ENCODE data around the gene BFSP2.

The BFSP2 gene

DNA sequence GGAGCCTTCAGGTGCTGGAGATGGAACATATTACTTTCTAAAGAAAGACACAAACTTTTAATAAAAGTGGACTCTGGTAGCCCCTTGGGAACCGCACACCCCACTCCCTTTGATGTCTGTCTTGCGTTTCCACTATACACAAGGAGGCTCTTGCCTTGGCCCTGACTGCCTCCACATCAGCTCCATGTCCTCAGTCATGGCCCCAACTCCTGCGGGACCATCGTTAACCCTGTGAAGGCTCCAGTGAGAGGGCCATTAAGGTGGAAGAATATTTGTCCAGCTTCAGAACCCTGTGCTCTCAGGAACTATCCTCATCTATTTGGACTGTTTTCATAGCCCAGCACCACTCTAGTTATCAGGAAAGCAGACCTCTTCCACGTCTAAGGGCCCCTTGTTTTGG, 16.1 kb upstream of the BFSP2 start:
- Histone ChIP-seq H3K36me3 (ENCODE audit: control insufficient read depth, low read length) (no peaks in the 10 kb centered on the region), H3K4me3 (ENCODE audit: low read length) (no peak overlapping the region), H3K9me2 (replicated peaks; ENCODE audit: control insufficient read depth, low read length) (no peaks in the 10 kb centered on the region), H3K9me3 (ENCODE audit: control insufficient read depth, insufficient read depth, low read length) (no peaks in the 10 kb centered on the region), H3K27ac (ENCODE audit: low read depth, low read length) (no peak overlapping the region), H3K27me3 (ENCODE audit: control insufficient read depth, low read length) (no peaks in the 10 kb centered on the region), H3K4me1 (ENCODE audit: control insufficient read depth, low read length) (no peaks in the 10 kb centered on the region), H3F3A (ENCODE audit: control insufficient read depth, insufficient read depth) (no peaks in the 10 kb centered on the region), H3K4me2 (ENCODE audit: low read length) (no peak overlapping the region), H3K79me2 (ENCODE audit: control insufficient read depth, low read length) (no peaks in the 10 kb centered on the region), H4K20me1 (ENCODE audit: control insufficient read depth, insufficient read depth, low read depth, low read length) (no peaks in the 10 kb centered on the region)
- TF ChIP-seq EZH2phosphoT487 (IDR thresholded peaks at IDR 0.05; ENCODE audit: borderline replicate concordance, low read length) = no peak
- TF ChIP-seq, protein P1, sequence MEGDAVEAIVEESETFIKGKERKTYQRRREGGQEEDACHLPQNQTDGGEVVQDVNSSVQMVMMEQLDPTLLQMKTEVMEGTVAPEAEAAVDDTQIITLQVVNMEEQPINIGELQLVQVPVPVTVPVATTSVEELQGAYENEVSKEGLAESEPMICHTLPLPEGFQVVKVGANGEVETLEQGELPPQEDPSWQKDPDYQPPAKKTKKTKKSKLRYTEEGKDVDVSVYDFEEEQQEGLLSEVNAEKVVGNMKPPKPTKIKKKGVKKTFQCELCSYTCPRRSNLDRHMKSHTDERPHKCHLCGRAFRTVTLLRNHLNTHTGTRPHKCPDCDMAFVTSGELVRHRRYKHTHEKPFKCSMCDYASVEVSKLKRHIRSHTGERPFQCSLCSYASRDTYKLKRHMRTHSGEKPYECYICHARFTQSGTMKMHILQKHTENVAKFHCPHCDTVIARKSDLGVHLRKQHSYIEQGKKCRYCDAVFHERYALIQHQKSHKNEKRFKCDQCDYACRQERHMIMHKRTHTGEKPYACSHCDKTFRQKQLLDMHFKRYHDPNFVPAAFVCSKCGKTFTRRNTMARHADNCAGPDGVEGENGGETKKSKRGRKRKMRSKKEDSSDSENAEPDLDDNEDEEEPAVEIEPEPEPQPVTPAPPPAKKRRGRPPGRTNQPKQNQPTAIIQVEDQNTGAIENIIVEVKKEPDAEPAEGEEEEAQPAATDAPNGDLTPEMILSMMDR (IDR thresholded peaks at IDR 0.05; ENCODE audit: low read depth, low read length, poor library complexity, severe bottlenecking) = no peak

GRCh38 chr3:133384331-133385027, 15.4 kb upstream of the BFSP2 start:
- no peaks in the 10 kb centered on the region for H3K9me3 ChIP-seq (ENCODE audit: control insufficient read depth, insufficient read depth, low read length)
- TF ChIP-seq EZH2phosphoT487 (IDR thresholded peaks at IDR 0.05; ENCODE audit: borderline replicate concordance, low read length) = no peak
- TF ChIP-seq, protein P1 (IDR thresholded peaks at IDR 0.05; ENCODE audit: low read depth, low read length, poor library complexity, severe bottlenecking) = peak; percentile 80
- H3K4me1 ChIP-seq (ENCODE audit: control insufficient read depth, low read length) = peaks cover 5% of the 10 kb centered on the region
- H4K20me1 ChIP-seq (ENCODE audit: control insufficient read depth, insufficient read depth, low read depth, low read length) = no peaks in the 10 kb centered on the region
- H3F3A ChIP-seq (ENCODE audit: control insufficient read depth, insufficient read depth) = no peaks in the 10 kb centered on the region
- H3K9me2 ChIP-seq (replicated peaks; ENCODE audit: control insufficient read depth, low read length) = no peaks in the 10 kb centered on the region
- H3K27ac ChIP-seq (ENCODE audit: low read depth, low read length) = no peak overlapping the region
- H3K27me3 ChIP-seq (ENCODE audit: control insufficient read depth, low read length) = no peaks in the 10 kb centered on the region
- no peaks in the 10 kb centered on the region for H3K36me3 ChIP-seq (ENCODE audit: control insufficient read depth, low read length)
- H3K4me3 ChIP-seq (ENCODE audit: low read length) = no peak overlapping the region
- H3K4me2 ChIP-seq (ENCODE audit: low read length) = no peak overlapping the region
- no peaks in the 10 kb centered on the region for H3K79me2 ChIP-seq (ENCODE audit: control insufficient read depth, low read length)

- no peak overlapping the region for H3K4me3 ChIP-seq (ENCODE audit: low read length)
- TF ChIP-seq, protein P1 (IDR thresholded peaks at IDR 0.05; ENCODE audit: low read depth, low read length, poor library complexity, severe bottlenecking) = peak; percentile 42
- TF ChIP-seq EZH2phosphoT487 (IDR thresholded peaks at IDR 0.05; ENCODE audit: borderline replicate concordance, low read length) = no peak
- no peak overlapping the region for H3K4me2 ChIP-seq (ENCODE audit: low read length)
- no peaks in the 10 kb centered on the region for H4K20me1 ChIP-seq (ENCODE audit: control insufficient read depth, insufficient read depth, low read depth, low read length)
- no peaks in the 10 kb centered on the region for H3K27me3 ChIP-seq (ENCODE audit: control insufficient read depth, low read length)
- no peaks in the 10 kb centered on the region for H3K9me3 ChIP-seq (ENCODE audit: control insufficient read depth, insufficient read depth, low read length)
- no peak overlapping the region for H3K27ac ChIP-seq (ENCODE audit: low read depth, low read length)
- H3K4me1 ChIP-seq (ENCODE audit: control insufficient read depth, low read length) = peaks cover 8% of the 10 kb centered on the region
- H3K36me3 ChIP-seq (ENCODE audit: control insufficient read depth, low read length) = no peaks in the 10 kb centered on the region
- no peaks in the 10 kb centered on the region for H3K79me2 ChIP-seq (ENCODE audit: control insufficient read depth, low read length)
- no peaks in the 10 kb centered on the region for H3K9me2 ChIP-seq (replicated peaks; ENCODE audit: control insufficient read depth, low read length)
- H3F3A ChIP-seq (ENCODE audit: control insufficient read depth, insufficient read depth) = no peaks in the 10 kb centered on the region
Observed at GRCh38 chr3:133386876-133387275, 13.0 kb upstream of the BFSP2 start.
